SH-SY5Y (cell line): Measurements from ENCODE around the gene PLEKHJ1.

Experiments used
- GATA2 ChIP-seq: IDR thresholded peaks from 2 replicates; pipeline ENCODE4 v1.6.1; 2011; ENCODE audit warnings: mild to moderate bottlenecking, low read depth, low read length
- GATA3 ChIP-seq: IDR thresholded peaks from 2 replicates; pipeline ENCODE4 v1.6.1; 2011; ENCODE audit warnings: low read depth, mild to moderate bottlenecking, low read length, moderate library complexity

- TF ChIP-seq GATA2: no peak
- no peak for TF ChIP-seq GATA3
These were observed 46.1 kb upstream of the PLEKHJ1 start, which contains the start of gene PEAK3 for GRCh38 chr19:2282062-2282861.
